Measurements from ENCODE around the gene TLX2. TPM values are rescaled to one million over a fixed set of nuclear protein-coding genes. Genes with fewer than 3 reads are reported as not detected.

TLX2 gene
- total and polyA plus RNA-seq, 2 of the 13 experiments (the other 11 are each of a cell fraction or from before 2014, with no cell fraction given): 0.05 to 0.20 TPM

GRCh38 chr2:74497777-74498499 is 16.3 kb upstream of the TLX2 start (continued):
- TF ChIP-seq EP300 (IDR thresholded peaks at IDR 0.05; ENCODE audit: low read depth in 2 of 2, low read length in 2 of 2) (no peak), EP300 (CRISPR knock-in tag; IDR thresholded peaks at IDR 0.05; ENCODE audit: borderline replicate concordance) (0 out of 2 replicates have a peak, but pooled peaks have one; percentile 16), ZNF710 (CRISPR knock-in tag; IDR thresholded peaks at IDR 0.05; ENCODE audit: borderline replicate concordance) (no peak), SMC3 (IDR thresholded peaks at IDR 0.05; ENCODE audit: low read length) (no peak), ZNF550 (CRISPR knock-in tag; IDR thresholded peaks at IDR 0.05; ENCODE audit: borderline replicate concordance) (no peak), ZNF543 (CRISPR knock-in tag; IDR thresholded peaks at IDR 0.05) (0 out of 2 replicates have a peak, but pooled peaks have one; percentile 17), THRA (CRISPR knock-in tag; IDR thresholded peaks at IDR 0.05; ENCODE audit: borderline replicate concordance) (no peak; the same call in 1 of the 2 replicates), ZNF773 (CRISPR knock-in tag; IDR thresholded peaks at IDR 0.05; ENCODE audit: borderline replicate concordance) (no peak; the same call in 1 of the 2 replicates), THAP9 (CRISPR knock-in tag; IDR thresholded peaks at IDR 0.05; ENCODE audit: borderline replicate concordance) (no peak), ZBTB14 (CRISPR knock-in tag; IDR thresholded peaks at IDR 0.05) (no peak), POLR2AphosphoS5 (IDR thresholded peaks at IDR 0.05; ENCODE audit: low read depth, low read length) (no peak), ZNF256 (CRISPR knock-in tag; conservative IDR thresholded peaks at IDR 0.05) (no peak), ZNF883 (CRISPR knock-in tag; IDR thresholded peaks at IDR 0.05; ENCODE audit: not compliant biosample characterization) (no peak)

Data from HepG2 (cell line).